AG10803 (cell line): ENCODE data around the gene GCNA.

Experiments used
- DNase-seq: peaks from one replicate; pipeline ENCODE4 v3.0.0; 2010; ENCODE audit warnings: low read depth
- H3K4me3 ChIP-seq: 2 replicates; pipeline ENCODE4 v1.5.1; 2011; ENCODE audit warnings: mild to moderate bottlenecking, low read length, control low read depth
- TF ChIP-seq, protein P1 (sequence below): conservative IDR thresholded peaks from 2 replicates; pipeline ENCODE4 v1.5.1; 2011; ENCODE audit warnings: mild to moderate bottlenecking, low read length, control low read depth, inconsistent platforms

GCNA gene

DNA sequence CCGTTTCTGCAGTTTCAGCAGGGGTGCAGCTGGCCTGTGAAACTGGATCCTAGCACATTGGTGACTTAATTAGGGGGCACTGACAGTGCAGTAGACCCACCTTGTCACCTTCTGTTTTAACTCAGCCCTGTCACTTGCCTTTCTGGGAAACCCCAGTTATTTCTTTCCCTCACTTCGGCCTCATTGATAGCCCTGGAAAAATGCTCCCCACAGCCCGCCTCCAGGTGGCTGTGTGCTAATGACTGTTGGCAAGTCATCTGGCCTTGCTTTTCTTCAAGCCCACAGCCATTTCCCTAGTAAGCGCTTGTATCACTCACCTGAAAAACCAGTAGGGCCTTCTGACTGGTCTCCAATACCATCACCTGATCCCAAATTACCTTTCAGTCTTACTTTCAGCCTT is 36.8 kb downstream of the GCNA start:
- DNase-seq, result no peak
- TF ChIP-seq, protein P1, sequence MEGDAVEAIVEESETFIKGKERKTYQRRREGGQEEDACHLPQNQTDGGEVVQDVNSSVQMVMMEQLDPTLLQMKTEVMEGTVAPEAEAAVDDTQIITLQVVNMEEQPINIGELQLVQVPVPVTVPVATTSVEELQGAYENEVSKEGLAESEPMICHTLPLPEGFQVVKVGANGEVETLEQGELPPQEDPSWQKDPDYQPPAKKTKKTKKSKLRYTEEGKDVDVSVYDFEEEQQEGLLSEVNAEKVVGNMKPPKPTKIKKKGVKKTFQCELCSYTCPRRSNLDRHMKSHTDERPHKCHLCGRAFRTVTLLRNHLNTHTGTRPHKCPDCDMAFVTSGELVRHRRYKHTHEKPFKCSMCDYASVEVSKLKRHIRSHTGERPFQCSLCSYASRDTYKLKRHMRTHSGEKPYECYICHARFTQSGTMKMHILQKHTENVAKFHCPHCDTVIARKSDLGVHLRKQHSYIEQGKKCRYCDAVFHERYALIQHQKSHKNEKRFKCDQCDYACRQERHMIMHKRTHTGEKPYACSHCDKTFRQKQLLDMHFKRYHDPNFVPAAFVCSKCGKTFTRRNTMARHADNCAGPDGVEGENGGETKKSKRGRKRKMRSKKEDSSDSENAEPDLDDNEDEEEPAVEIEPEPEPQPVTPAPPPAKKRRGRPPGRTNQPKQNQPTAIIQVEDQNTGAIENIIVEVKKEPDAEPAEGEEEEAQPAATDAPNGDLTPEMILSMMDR, result no peak
- H3K4me3 ChIP-seq, result no peak overlapping the region

DNA sequence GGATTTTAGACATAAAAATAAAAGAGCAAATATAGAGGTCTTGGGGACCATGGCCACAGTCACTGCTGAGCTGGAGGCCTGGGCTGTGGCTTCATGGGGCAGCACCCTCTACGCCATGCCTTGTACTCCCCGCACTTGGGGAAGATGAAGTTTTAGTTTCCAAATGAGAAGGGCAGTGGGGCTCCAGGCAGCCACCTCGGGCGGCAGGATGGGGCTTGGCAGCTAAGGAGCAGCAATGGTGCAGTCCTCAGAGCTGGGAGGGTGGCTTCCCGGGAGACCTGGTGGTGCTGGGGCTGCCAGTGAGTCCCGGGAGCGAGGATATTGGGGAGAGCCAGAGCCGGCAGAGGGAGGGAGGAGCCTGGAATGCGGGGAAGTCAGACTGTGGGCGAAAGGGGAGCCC is 37.7 kb downstream of the GCNA start:
- no peak overlapping the region for H3K4me3 ChIP-seq
- no peak for DNase-seq
- TF ChIP-seq, protein P1, result no peak

DNA sequence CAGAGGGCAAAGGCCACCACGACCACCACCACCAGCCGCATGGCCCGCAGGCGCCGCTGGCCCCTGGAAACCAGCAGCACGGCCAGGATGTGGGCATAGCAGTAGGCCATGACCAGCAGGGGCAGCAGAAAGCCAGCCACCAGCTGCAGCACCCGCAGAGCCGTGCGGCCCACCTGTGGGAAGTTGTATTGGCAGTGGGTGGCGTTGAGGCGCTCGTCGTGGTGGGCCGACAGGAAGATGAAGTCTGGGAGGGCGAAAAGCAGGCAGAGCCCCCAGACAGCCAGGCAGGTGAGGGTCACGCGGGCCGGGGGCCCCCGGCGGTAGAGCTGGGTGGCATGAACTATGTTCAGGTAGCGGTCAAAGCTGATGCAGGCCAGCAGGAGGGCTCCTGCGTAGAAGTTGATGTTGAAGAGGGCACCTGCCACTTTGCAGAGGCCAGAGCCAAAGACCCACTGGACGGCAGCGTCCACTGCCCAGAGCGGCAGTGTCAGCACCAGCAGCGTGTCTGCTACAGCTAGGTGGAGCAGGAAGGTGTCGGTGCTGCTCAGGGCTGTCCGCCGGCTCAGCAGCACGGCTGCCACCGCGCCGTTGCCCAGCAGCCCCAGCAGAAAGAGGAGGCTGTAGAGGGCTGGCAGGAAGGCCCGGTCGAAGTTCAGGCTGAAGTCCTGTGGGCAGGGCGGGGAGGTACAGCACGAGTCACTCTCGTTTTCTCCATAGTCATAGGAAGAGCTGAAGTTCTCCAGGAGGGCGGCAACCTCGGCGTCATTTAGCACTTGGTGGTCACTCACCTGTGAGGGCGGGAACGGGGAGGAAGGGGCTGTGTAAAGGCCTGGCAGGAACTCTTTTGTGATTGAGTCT is 38.7 kb downstream of the GCNA start:
- TF ChIP-seq, protein P1, result no peak
- no peak for DNase-seq

DNA sequence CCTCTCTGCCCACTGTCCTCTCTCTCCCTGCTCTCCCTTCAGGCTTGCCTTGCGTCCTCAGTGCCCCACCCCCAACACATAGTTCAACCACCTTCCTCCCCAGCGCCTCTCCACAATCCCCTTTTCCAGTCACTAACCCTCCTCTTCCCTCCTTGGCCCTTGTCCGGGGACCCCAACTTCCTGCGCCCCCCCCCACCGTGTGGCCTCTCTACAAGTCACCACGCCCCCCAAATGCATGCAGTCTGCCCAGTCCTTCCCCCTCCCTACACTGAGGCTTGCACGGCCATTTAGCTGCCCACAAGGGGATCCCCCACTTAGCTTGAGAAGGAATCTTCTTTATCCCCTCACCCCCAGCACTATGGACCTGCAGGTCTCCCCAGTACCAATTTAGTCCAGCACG is 39.5 kb downstream of the GCNA start:
- H3K4me3 ChIP-seq, result no peak overlapping the region
- TF ChIP-seq, protein P1, result no peak

More for the DNA sequence above, 38.7 kb downstream of the GCNA start:
- no peak overlapping the region for H3K4me3 ChIP-seq

DNA sequence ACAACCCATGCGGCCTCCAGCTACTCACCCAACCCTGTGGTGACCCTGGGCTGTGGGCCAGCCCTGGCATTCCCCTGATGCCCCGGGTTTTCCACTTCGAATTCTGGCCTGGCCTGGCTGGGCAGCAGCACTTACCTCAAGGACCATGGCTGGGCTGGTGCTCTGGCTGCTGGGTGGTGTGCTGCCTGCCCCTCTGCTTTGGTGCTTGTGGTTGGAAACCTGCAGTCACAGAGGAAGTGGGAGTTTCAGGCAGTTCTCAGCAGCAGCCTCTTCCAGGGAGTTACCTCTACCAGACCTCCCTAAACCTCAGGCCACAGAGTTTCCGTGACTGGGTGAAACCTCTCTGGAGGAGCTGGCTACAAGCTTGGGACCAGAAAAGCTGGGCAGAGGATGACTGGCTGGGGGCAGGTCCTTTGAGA is 40.1 kb downstream of the GCNA start, which contains the start of gene CXCR3:
TSS of gene CXCR3 (minus strand) at position 209 of the 419 bp plus-strand sequence. CDS start at position 147, 62 bp downstream.
- DNase-seq, result no peak
- H3K4me3 ChIP-seq, result no peak within 1 kb of the TSS
- TF ChIP-seq, protein P1, result no peak

More for the DNA sequence above, 39.5 kb downstream of the GCNA start:
- no peak for DNase-seq

DNA sequence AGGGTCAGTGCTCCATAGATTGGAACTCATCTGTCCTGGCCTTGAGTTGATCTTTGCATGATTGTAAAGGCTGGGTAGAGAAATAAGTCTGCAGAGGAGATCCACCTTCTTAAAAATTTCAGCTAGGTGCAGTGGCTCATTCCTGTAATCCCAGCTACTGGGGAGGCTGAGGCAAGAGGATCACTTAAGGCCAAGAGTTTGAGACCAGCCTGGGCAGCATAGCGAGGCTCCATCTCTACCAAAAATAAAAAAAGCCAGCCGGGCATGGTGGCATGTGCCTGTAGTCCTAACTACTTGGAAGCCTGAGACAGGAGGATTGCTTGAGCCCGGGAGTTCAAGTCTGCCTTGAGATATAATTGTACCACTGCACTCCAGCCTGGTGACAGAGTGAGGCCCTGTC is 40.5 kb downstream of the GCNA start:
- H3K4me3 ChIP-seq, result no peak overlapping the region
- DNase-seq, result no peak
- TF ChIP-seq, protein P1, result no peak

DNA sequence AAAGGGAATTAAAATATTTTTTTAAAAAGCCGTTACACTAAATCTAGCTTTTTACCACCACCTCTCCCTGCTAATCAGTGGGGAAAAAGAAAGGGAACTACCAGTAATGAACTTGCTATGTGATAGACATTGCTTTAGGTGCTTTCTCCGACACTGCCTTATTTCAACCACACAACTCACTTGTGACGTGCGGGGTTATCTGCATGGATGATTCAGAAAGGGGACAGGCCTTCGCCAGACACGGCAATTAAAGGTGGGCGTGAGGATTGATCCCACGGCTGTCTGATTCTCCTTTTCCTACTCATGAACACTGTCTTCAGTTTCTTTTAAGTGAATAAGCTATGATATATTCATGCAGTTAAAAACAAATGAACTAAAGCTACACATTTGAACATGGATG is 41.0 kb downstream of the GCNA start:
- TF ChIP-seq, protein P1, result no peak
- no peak for DNase-seq
- H3K4me3 ChIP-seq, result no peak overlapping the region
